A549 (cell line): ENCODE measurements around the gene KRT71. TPM values are rescaled to one million over a fixed set of nuclear protein-coding genes. Genes with fewer than 3 reads are reported as not detected.

Experiments used
- ATAC-seq, 2 experiments: fragments of 200-7000 bp in 1 of 2; fragments of >200 bp in 1 of 2; cut with Nextera tagmentation in 1 of 2; cut with Tn5 transposase in 1 of 2; 3 replicates each; pipeline versions ENCODE4 v1.8.0 to v1.9.1; 2018 to 2020; ENCODE audit warnings: mild to moderate bottlenecking in 1 of 2, moderate library complexity in 1 of 2
- CTCF ChIA-PET: fragments of 300-600 bp; sonication (Branson Sonifier 250); formaldehyde crosslinking; extraction: SDS; loops from one replicate; lab custom pipeline; 2021; ENCODE audit warnings: antibody characterized with exemption, inconsistent platforms; lab: Yijun Ruan, JAX
- POLR2A ChIA-PET: fragments of 350-600 bp; formaldehyde crosslinking; extraction: SDS; loops from one replicate; lab custom pipeline; 2021; ENCODE audit warnings: antibody characterized with exemption, inconsistent platforms; lab: Yijun Ruan, JAX
- DNase-seq, 2 experiments: peaks; one replicate each; pipeline versions ENCODE4 v3.0.0 to v3.0.0-alpha.2; 2011 to 2016; ENCODE audit warnings: low read depth in 1 of 2, low spot score in 1 of 2
- FAIRE-seq: peaks from 2 replicates; lab custom pipeline; 2011; peaks lifted over from hg19 to GRCh38; lab: Jason Lieb, UNC
- H3K27ac ChIP-seq, 2 experiments: fragments of >200 bp; sonication (Bioruptor Twin); formaldehyde crosslinking; 3 replicates each; pipeline ENCODE4 v1.5.1; 2016 to 2017
- H3K4me1 ChIP-seq: fragments of >200 bp; sonication (Bioruptor Twin); formaldehyde crosslinking; 3 replicates; pipeline ENCODE4 v1.6.1; 2016
- H3K4me2 ChIP-seq: fragments of >200 bp; sonication (Bioruptor Twin); formaldehyde crosslinking; 3 replicates; pipeline ENCODE4 v1.6.1; 2016
- H3K4me3 ChIP-seq: fragments of >200 bp; sonication (Bioruptor Twin); formaldehyde crosslinking; 3 replicates; pipeline ENCODE4 v1.5.1; 2016
- H3K9me3 ChIP-seq: fragments of >200 bp; sonication (Bioruptor Twin); formaldehyde crosslinking; 3 replicates; pipeline ENCODE4 v1.6.1; 2016
- CBX8 ChIP-seq: fragments of 200-600 bp; sonication (generic); IDR thresholded peaks from 2 replicates; pipeline ENCODE4 v1.6.1; 2016
- ESRRA ChIP-seq: fragments of 150-350 bp; IDR thresholded peaks from 2 replicates; pipeline ENCODE4 v1.6.1; 2014; ENCODE audit warnings: mild to moderate bottlenecking, low read length, borderline replicate concordance
- GATA3 ChIP-seq: IDR thresholded peaks from 2 replicates; pipeline ENCODE4 v1.6.1; 2012; ENCODE audit warnings: borderline replicate concordance
- HOXB13 ChIP-seq: fragments of 250-450 bp; sonication (Bioruptor Pico); IDR thresholded peaks from 2 replicates; pipeline ENCODE4 v1.5.0; 2020; ENCODE audit warnings: low read depth, mild to moderate bottlenecking, moderate library complexity
- KDM1A ChIP-seq: fragments of 200-600 bp; sonication (generic); IDR thresholded peaks from 2 replicates; pipeline ENCODE4 v1.6.1; 2016; ENCODE audit warnings: low read depth, mild to moderate bottlenecking
- MAZ ChIP-seq: fragments of 150-350 bp; IDR thresholded peaks from 2 replicates; pipeline ENCODE4 v1.6.1; 2014; ENCODE audit warnings: antibody characterized with exemption, low read depth, low read length, borderline replicate concordance
- NPAS2 ChIP-seq: fragments of 250-450 bp; sonication (Bioruptor Pico); IDR thresholded peaks from 2 replicates; pipeline ENCODE4 v1.8.0; 2022; ENCODE audit warnings: mild to moderate bottlenecking, moderate library complexity, borderline replicate concordance
- POLR2AphosphoS2 ChIP-seq: conservative IDR thresholded peaks from 2 replicates; pipeline ENCODE4 v1.6.1; 2012; ENCODE audit warnings: low read length, improper control_type of control experiment, inconsistent platforms
- RFX5 ChIP-seq: fragments of 450-650 bp; IDR thresholded peaks from 2 replicates; pipeline ENCODE4 v1.7.1; 2014; ENCODE audit warnings: antibody characterized with exemption, mild to moderate bottlenecking, moderate library complexity
- RNF2 ChIP-seq: fragments of 200-600 bp; sonication (generic); IDR thresholded peaks from 2 replicates; pipeline ENCODE4 v1.6.1; 2016; ENCODE audit warnings: low read depth, mild to moderate bottlenecking, antibody characterized with exemption, moderate library complexity, borderline replicate concordance
- SREBF2 ChIP-seq: fragments of 450-650 bp; IDR thresholded peaks from 2 replicates; pipeline ENCODE4 v1.6.1; 2014; ENCODE audit warnings: mild to moderate bottlenecking, moderate library complexity
- ZFP36 ChIP-seq: fragments of 450-650 bp; IDR thresholded peaks from 2 replicates; pipeline ENCODE4 v1.6.1; 2014; ENCODE audit warnings: borderline replicate concordance; ENCODE audit not compliant: partially characterized antibody
- ZSCAN20 ChIP-seq: fragments of 250-450 bp; sonication (Bioruptor Pico); IDR thresholded peaks from 2 replicates; pipeline ENCODE4 v1.8.0; 2022; ENCODE audit warnings: mild to moderate bottlenecking, moderate library complexity
- WGBS: methylation state at CpG from one replicate; pipeline ENCODE4 v1.1.6; 2017; ENCODE audit errors: missing lambda C conversion rate; 5-methylcytosine and 5-hydroxymethylcytosine counted together
- polyA plus RNA-seq, 4 experiments: library from polyadenylated mRNA; depleted of rRNA in 3 of 4; stranded (reverse); fragments of >200 nt; fragmentation: RNase III in 1 of 4; extraction: RNeasy Plus Mini Kit Qiagen cat#74134 plus additional on column Dnase treatment in 1 of 4; gene quantifications; 2 replicates in 3 of 4; 3 replicates in 1 of 4; pipeline ENCODE4 v1.2.3, GENCODE V29; 2011 to 2017
- TF ChIP-seq, protein P1 (sequence below): IDR thresholded peaks from 2 replicates; pipeline ENCODE4 v1.6.1; 2012; ENCODE audit warnings: low read depth, borderline replicate concordance
- TF ChIP-seq, protein P2 (sequence below): fragments of >200 bp; sonication (Bioruptor Twin); formaldehyde crosslinking; IDR thresholded peaks from 3 replicates; pipeline ENCODE4 v1.6.1; 2016
- TF ChIP-seq, protein P3 (sequence below): fragments of 200-600 bp; sonication (generic); IDR thresholded peaks from 2 replicates; pipeline ENCODE4 v1.6.1; 2016; ENCODE audit warnings: antibody characterized with exemption, mild to moderate bottlenecking, moderate library complexity
- TF ChIP-seq, protein P4 (sequence below): fragments of 250-450 bp; sonication (Bioruptor Pico); IDR thresholded peaks from 2 replicates; pipeline ENCODE4 v1.5.0; 2021; ENCODE audit warnings: mild to moderate bottlenecking, moderate library complexity, borderline replicate concordance
- TF ChIP-seq, protein P5 (sequence below): IDR thresholded peaks from 2 replicates; pipeline ENCODE4 v1.6.1; 2012
- TF ChIP-seq, protein P6 (sequence below): IDR thresholded peaks from 2 replicates; pipeline ENCODE4 v1.6.1; 2012

KRT71 gene
- polyA plus RNA-seq, 2 of the 4 experiments (the other 2 are of a cell fraction): not detected

DNA sequence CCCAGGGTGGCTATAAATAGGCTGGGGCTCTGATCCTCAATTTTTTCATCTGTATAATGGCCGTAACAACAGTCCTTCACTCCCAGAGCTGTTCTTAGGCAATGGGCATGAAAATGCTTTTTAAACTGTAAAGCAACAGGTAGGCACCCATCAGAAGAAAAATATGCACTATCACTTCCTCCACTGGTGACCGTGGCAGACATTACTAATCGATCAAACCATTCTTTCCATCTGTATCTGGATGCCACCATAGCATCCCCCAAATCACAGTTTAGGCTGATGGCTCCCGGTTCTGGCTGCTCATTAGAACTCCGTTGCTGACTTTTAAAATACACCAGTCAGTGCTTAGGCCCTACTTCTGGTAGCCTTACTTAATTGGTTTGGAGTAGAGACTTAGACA is 11.2 kb downstream of the KRT71 start:
- 84% methylated on average over 5 of the region's 5 CpGs for WGBS
- TF ChIP-seq CBX8 (no peak), RNF2 (no peak), NPAS2 (no peak), GATA3 (no peak), ZFP36 (no peak), ZSCAN20 (CRISPR knock-in tag) (no peak), POLR2AphosphoS2 (no peak), SREBF2 (no peak), ESRRA (no peak), MAZ (no peak), KDM1A (no peak), RFX5 (no peak)
- TF ChIP-seq, protein P1, sequence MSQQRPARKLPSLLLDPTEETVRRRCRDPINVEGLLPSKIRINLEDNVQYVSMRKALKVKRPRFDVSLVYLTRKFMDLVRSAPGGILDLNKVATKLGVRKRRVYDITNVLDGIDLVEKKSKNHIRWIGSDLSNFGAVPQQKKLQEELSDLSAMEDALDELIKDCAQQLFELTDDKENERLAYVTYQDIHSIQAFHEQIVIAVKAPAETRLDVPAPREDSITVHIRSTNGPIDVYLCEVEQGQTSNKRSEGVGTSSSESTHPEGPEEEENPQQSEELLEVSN: no peak
- TF ChIP-seq, protein P2, sequence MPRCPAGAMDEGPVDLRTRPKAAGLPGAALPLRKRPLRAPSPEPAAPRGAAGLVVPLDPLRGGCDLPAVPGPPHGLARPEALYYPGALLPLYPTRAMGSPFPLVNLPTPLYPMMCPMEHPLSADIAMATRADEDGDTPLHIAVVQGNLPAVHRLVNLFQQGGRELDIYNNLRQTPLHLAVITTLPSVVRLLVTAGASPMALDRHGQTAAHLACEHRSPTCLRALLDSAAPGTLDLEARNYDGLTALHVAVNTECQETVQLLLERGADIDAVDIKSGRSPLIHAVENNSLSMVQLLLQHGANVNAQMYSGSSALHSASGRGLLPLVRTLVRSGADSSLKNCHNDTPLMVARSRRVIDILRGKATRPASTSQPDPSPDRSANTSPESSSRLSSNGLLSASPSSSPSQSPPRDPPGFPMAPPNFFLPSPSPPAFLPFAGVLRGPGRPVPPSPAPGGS: no peak
- TF ChIP-seq, protein P3, sequence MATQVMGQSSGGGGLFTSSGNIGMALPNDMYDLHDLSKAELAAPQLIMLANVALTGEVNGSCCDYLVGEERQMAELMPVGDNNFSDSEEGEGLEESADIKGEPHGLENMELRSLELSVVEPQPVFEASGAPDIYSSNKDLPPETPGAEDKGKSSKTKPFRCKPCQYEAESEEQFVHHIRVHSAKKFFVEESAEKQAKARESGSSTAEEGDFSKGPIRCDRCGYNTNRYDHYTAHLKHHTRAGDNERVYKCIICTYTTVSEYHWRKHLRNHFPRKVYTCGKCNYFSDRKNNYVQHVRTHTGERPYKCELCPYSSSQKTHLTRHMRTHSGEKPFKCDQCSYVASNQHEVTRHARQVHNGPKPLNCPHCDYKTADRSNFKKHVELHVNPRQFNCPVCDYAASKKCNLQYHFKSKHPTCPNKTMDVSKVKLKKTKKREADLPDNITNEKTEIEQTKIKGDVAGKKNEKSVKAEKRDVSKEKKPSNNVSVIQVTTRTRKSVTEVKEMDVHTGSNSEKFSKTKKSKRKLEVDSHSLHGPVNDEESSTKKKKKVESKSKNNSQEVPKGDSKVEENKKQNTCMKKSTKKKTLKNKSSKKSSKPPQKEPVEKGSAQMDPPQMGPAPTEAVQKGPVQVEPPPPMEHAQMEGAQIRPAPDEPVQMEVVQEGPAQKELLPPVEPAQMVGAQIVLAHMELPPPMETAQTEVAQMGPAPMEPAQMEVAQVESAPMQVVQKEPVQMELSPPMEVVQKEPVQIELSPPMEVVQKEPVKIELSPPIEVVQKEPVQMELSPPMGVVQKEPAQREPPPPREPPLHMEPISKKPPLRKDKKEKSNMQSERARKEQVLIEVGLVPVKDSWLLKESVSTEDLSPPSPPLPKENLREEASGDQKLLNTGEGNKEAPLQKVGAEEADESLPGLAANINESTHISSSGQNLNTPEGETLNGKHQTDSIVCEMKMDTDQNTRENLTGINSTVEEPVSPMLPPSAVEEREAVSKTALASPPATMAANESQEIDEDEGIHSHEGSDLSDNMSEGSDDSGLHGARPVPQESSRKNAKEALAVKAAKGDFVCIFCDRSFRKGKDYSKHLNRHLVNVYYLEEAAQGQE: no peak
- TF ChIP-seq, protein P4, sequence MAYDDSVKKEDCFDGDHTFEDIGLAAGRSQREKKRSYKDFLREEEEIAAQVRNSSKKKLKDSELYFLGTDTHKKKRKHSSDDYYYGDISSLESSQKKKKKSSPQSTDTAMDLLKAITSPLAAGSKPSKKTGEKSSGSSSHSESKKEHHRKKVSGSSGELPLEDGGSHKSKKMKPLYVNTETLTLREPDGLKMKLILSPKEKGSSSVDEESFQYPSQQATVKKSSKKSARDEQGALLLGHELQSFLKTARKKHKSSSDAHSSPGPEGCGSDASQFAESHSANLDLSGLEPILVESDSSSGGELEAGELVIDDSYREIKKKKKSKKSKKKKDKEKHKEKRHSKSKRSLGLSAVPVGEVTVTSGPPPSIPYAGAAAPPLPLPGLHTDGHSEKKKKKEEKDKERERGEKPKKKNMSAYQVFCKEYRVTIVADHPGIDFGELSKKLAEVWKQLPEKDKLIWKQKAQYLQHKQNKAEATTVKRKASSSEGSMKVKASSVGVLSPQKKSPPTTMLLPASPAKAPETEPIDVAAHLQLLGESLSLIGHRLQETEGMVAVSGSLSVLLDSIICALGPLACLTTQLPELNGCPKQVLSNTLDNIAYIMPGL: no peak
- TF ChIP-seq, protein P5, sequence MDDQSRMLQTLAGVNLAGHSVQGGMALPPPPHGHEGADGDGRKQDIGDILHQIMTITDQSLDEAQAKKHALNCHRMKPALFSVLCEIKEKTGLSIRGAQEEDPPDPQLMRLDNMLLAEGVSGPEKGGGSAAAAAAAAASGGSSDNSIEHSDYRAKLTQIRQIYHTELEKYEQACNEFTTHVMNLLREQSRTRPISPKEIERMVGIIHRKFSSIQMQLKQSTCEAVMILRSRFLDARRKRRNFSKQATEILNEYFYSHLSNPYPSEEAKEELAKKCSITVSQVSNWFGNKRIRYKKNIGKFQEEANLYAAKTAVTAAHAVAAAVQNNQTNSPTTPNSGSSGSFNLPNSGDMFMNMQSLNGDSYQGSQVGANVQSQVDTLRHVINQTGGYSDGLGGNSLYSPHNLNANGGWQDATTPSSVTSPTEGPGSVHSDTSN: no peak
- TF ChIP-seq, all 56 proteins: peak for 0
- Histone ChIP-seq H3K4me3 (no peak overlapping the region), H3K27ac (no peak overlapping the region), H3K9me3 (no peaks in the 10 kb centered on the region), H3K4me1 (peaks cover 23% of the 10 kb centered on the region), H3K4me2 (no peak overlapping the region)
- no peak for ATAC-seq
- no peak for DNase-seq
- POLR2A ChIA-PET: no interaction called here
- FAIRE-seq: no peak
- CTCF ChIA-PET: interaction anchor here (1.6 kb wide), 1 partner anchor 99 kb away, joined by 6 read pairs; no protein-coding TSS in a partner anchor

DNA sequence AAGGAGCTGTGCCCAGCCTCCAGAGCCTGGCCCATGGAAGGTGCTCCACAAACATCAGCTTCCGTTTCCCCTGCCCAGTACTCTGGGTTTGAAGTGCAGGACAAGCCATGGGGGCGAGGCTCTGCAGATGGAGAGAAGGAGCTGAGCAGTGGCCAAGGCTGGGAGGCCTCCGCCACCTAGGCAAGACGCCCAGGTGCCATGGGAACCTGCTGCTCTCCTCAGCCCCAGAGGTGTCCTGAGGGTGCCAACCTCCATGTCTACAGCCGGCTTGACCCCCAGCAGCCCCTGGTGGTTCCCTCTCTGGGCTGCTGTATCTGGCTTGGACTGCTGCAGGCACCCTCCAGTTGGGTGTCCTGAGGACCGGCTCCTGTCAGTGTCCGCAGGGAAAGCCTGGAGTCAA is 12.4 kb downstream of the KRT71 start:
- POLR2A ChIA-PET: no interaction called here
- TF ChIP-seq POLR2AphosphoS2: no peak
- TF ChIP-seq, protein P1: no peak
- no peak for TF ChIP-seq ESRRA
- TF ChIP-seq, protein P6, sequence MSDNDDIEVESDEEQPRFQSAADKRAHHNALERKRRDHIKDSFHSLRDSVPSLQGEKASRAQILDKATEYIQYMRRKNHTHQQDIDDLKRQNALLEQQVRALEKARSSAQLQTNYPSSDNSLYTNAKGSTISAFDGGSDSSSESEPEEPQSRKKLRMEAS: no peak
- TF ChIP-seq CBX8: no peak
- no peak for TF ChIP-seq HOXB13 (CRISPR knock-in tag)
- TF ChIP-seq, protein P3: no peak
- 87% methylated on average over 7 of the region's 7 CpGs for WGBS
- H3K4me3 ChIP-seq: no peak overlapping the region
- H3K4me1 ChIP-seq: peaks cover 23% of the 10 kb centered on the region
- CTCF ChIA-PET: interaction anchor here (1.2 to 1.6 kb wide), 3 partner anchors 98 to 339 kb away, joined by 3 to 6 read pairs (median 3); no protein-coding TSS in a partner anchor
- DNase-seq: no peak
- FAIRE-seq: no peak
- ATAC-seq: no peak
- no peaks in the 10 kb centered on the region for H3K9me3 ChIP-seq
- H3K27ac ChIP-seq: no peak overlapping the region
- H3K4me2 ChIP-seq: no peak overlapping the region
